Activated naive CD4-positive, alpha-beta T cell treated with anti-CD3 and anti-CD28 coated beads for 36 hours (primary cell): ENCODE data around the gene PER2. TPM values are rescaled to one million over a fixed set of nuclear protein-coding genes. Genes with fewer than 3 reads are reported as not detected.

Experiments
- CTCF ChIA-PET: fragments of 350-600 bp; sonication (Branson Sonifier 250); formaldehyde crosslinking; loops from one replicate; lab custom pipeline; 2021; ENCODE audit warnings: antibody characterized with exemption; lab: Charles Lee
- DNase-seq: peaks from one replicate; pipeline ENCODE4 v3.0.0-alpha.2; 2020
- H3K27ac Mint-ChIP-seq: one replicate; pipeline ENCODE4 v1.8.0; 2021; ENCODE audit warnings: mild to moderate bottlenecking, mixed read lengths
- H3K27me3 Mint-ChIP-seq: one replicate; pipeline ENCODE4 v1.8.0; 2021; ENCODE audit warnings: low read depth, mixed read lengths
- H3K36me3 Mint-ChIP-seq: one replicate; pipeline ENCODE4 v1.8.0; 2021; ENCODE audit warnings: low read depth, mixed read lengths
- H3K4me1 Mint-ChIP-seq: one replicate; pipeline ENCODE4 v1.8.0; 2021; ENCODE audit warnings: low read depth, mixed read lengths
- H3K4me3 Mint-ChIP-seq: one replicate; pipeline ENCODE4 v1.8.0; 2021; ENCODE audit warnings: mild to moderate bottlenecking, moderate library complexity, mixed read lengths
- H3K9me3 Mint-ChIP-seq: one replicate; pipeline ENCODE4 v1.8.0; 2021; ENCODE audit warnings: mixed read lengths
- intact Hi-C: fragments of 100-400 bp; cut with micrococcal nuclease; formaldehyde crosslinking; loops from one replicate; pipeline ENCODE4 v1.15.1; 2023
- total RNA-seq, 2 experiments: library from RNA; stranded (reverse); gene quantifications; one replicate each; pipeline ENCODE4 v1.2.3, GENCODE V29; 2021

The PER2 gene
- total RNA-seq, 2 experiments from 2014 or later, result 7.1 to 7.8 TPM

DNA sequence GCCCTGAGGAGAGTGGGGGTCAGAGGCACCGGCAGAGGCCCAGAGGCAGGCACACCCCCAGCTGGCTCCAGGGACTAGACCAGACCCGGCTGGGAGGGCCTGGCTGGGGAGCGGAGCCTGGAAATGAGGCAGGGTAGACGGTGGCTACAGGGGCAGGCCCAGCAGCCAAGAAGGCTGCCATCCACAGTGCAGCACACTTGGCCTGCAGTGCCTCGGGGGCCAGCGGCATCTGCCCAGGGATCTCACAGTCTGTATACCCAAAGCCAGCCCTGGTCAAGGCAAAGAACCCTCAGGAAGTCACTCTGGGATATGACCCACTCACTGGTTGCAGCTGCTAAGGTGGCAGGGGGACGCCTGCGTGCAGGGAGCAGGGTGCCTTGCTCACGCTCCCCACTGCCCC lies 17.8 kb downstream of the PER2 start:
- CTCF ChIA-PET, result no interaction called here
- Mint-ChIP-seq H3K27ac (no peak overlapping the region), H3K4me1 (no peaks in the 10 kb centered on the region), H3K4me3 (no peak overlapping the region), H3K36me3 (peaks cover 21% of the 10 kb centered on the region), H3K9me3 (no peaks in the 10 kb centered on the region), H3K27me3 (no peaks in the 10 kb centered on the region)
- intact Hi-C loops, result no loop called here
- DNase-seq, result no peak

DNA sequence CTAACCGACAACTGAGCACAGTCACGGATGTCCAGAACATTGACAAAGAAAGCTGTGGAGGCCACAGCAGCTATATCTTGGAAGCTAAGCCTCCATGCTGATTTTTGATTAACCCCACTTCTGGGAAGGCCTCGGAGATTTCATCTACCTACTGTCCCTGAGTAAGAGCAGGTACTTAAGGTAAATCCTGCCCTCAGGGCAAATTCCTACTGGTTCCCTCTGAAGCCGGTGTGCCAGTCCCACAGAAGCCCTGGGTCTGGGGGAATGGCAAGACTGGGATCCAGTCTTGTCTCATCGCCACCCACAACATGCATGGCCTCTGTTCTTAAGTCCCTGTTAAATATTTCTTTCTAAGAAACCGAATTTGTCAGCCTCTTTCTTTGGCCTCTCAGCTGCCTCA lies 18.7 kb downstream of the PER2 start:
- intact Hi-C loops, result loop anchor here (10.0 kb wide), 1 partner anchor 495 kb away; no protein-coding TSS in a partner anchor
- peaks cover 21% of the 10 kb centered on the region for H3K36me3 Mint-ChIP-seq
- CTCF ChIA-PET, result no interaction called here
- H3K27ac Mint-ChIP-seq, result no peak overlapping the region
- no peaks in the 10 kb centered on the region for H3K9me3 Mint-ChIP-seq
- no peak for DNase-seq
- H3K27me3 Mint-ChIP-seq, result no peaks in the 10 kb centered on the region
- no peaks in the 10 kb centered on the region for H3K4me1 Mint-ChIP-seq
- no peak overlapping the region for H3K4me3 Mint-ChIP-seq

DNA sequence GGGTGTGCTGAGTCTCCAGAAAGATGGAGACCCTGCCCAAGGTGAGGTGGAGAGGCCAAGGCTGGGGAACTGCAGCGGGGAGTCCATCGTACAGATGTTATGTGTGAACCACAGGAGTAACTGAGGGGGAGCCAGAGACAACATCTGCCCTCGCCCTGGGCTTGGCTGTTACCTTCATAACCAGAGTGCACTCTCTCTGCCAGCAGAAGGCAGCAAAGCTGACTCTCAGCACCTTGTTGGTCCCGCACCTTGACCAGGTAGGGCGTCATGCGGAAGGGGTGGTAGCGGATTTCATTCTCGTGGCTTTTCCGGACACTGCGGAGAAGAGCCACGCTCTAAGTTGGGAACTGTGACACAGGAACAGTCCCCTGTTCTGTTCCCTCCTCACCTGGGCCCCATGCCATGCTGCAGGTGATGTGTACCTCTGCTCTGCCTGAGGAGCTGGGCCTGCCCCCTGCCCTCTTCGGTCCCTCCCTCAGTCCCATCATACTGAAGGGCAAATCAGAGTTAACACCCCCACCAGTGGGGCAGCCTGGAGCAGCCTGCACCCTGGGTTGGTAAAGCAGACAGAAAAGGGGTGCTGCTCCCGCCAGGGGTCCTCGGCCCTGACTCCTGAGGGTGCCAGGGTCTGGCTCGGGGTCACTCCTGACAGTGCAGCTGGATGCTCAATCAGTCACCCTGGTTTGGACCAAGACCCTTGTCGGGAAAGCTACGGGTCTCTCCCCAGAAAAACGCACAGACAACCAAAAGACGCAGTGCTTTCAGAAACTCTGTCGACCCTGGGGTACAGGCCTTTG lies 20.3 kb downstream of the PER2 start:
- peaks cover 21% of the 10 kb centered on the region for H3K36me3 Mint-ChIP-seq
- CTCF ChIA-PET, result no interaction called here
- no peaks in the 10 kb centered on the region for H3K9me3 Mint-ChIP-seq
- H3K27me3 Mint-ChIP-seq, result no peaks in the 10 kb centered on the region
- H3K4me3 Mint-ChIP-seq, result no peak overlapping the region
- H3K27ac Mint-ChIP-seq, result peak overlapping the region; percentile 62
- H3K4me1 Mint-ChIP-seq, result peaks cover 3% of the 10 kb centered on the region
- DNase-seq, result no peak
- intact Hi-C loops, result loop anchor here (10.0 kb wide), 1 partner anchor 493 kb away; no protein-coding TSS in a partner anchor

DNA sequence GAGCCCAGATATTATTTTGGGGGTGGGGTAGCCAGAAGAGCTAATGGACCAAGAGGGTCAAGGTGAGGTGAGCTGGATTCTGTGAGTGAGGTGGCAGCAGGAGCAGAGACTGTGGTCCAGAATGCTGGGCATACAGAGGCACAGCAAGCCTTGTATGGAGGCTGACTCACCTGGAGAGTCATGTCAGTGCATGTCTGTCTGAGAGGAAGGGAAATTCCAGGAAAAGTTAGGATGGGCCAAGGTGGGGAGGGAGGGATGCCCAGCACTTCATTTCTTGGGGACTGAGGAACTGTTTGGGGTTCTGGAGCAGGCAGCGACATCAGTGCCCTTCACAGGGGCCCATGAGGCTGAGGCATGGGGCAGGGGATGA lies 21.1 kb downstream of the PER2 start:
- CTCF ChIA-PET, result interaction anchor here (0.6 kb wide), 1 partner anchor 680 kb away, joined by 3 read pairs; no protein-coding TSS in a partner anchor
- Mint-ChIP-seq H3K9me3 (no peaks in the 10 kb centered on the region), H3K36me3 (peaks cover 19% of the 10 kb centered on the region), H3K4me3 (no peak overlapping the region), H3K27me3 (no peaks in the 10 kb centered on the region), H3K27ac (peak overlapping the region; percentile 62), H3K4me1 (peaks cover 3% of the 10 kb centered on the region)
- intact Hi-C loops, result loop anchor here (10.0 kb wide), 1 partner anchor 493 kb away; no protein-coding TSS in a partner anchor
- no peak for DNase-seq

DNA sequence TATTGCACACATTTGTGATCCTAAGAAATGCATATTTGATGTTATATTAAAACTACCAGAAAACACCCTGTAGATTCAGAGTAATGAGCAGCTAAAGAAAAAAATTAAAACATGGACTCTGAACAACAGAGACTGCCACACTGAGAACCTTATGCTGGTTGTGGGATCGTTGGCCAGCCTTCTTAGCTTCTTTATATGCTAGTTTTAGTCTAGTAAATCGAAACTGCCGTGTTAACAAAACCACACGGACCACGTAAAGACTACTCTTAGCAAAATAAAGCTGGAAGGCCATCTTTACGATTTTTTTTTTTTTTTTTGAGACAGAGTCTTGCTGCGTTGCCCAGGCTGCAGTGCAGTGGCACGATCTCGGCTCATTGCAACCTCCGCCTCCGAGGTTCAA lies 22.8 kb downstream of the PER2 start:
- Mint-ChIP-seq H3K9me3 (no peaks in the 10 kb centered on the region), H3K4me1 (peaks cover 3% of the 10 kb centered on the region), H3K27me3 (no peaks in the 10 kb centered on the region), H3K36me3 (peaks cover 15% of the 10 kb centered on the region), H3K4me3 (no peak overlapping the region), H3K27ac (no peak overlapping the region)
- no peak for DNase-seq
- intact Hi-C loops, result loop anchor here (10.0 kb wide), 1 partner anchor 491 kb away; no protein-coding TSS in a partner anchor
- CTCF ChIA-PET, result interaction anchor here (0.6 to 3.2 kb wide), 5 partner anchors 35 to 684 kb away, joined by 3 to 13 read pairs (median 4); no protein-coding TSS in a partner anchor

DNA sequence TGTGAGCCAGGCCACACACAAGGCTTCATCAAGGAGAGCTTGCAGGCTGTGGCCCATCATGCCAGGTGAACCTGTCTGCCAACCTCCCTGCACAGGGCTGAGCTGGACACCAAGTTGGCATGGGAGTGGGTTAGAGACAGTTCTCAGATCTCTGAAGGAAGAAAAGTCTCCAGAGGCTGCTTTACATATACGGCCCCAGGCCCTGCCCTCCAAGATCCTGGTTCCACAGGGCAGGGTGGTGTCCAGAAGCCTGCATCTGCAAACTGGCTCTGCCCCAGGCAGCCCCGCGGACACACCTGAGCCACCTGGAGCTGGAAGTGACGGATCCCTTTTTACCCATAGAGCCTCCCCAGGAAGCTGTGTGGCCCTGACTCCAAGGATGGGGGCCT lies 24.3 kb downstream of the PER2 start:
- no peak for DNase-seq
- Mint-ChIP-seq H3K27me3 (no peaks in the 10 kb centered on the region), H3K36me3 (peaks cover 21% of the 10 kb centered on the region), H3K9me3 (no peaks in the 10 kb centered on the region), H3K27ac (no peak overlapping the region), H3K4me1 (peaks cover 3% of the 10 kb centered on the region), H3K4me3 (no peak overlapping the region)
- intact Hi-C loops, result loop anchor here (10.0 kb wide), 1 partner anchor 489 kb away; no protein-coding TSS in a partner anchor
- CTCF ChIA-PET, result interaction anchor here (0.7 to 3.2 kb wide), 8 partner anchors 11 to 406 kb away, joined by 3 to 13 read pairs (median 5); no protein-coding TSS in a partner anchor

DNA sequence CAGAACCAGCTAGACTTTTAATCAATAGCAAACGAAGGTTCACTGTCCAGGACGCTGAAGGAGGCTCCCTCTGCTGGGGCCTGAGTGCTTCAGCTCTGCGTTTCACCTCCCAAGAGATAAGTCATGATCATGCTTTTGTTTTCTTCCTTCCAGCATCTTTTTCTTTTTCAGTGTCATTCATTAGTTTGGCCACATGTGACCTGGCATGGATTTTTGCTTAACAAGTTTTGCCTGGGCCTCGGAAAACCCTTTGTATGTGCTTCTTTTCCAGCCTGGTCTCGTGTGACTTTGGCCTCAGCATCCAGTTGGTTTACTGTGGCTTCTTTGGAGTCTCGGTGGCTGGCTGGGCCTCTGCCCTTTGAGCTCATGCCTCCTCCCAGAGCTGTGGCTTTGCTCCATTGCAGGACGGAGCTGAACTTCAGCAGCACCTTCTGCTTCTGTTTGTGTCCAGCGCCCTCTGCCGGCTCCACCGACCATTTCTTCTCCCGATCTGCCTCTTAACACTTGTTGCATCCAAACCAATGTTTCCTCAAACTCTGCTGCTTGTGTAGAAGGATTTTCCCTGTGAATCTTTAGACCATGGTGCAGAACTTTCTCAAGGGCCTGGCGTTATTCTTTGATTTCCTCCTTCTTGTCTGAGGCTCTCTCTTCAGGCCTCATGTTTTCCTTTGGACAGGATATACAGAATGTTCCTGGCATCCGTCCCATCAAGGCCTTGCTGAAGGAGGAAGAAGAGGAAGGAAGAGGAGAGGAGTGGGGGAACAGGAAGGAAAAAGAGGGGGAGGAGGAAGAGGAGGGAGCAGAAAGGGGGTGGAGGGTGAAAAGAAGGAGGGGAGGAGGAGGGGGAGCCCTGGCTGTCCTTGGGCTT lies 25.0 kb downstream of the PER2 start:
- CTCF ChIA-PET, result interaction anchor here (0.5 to 3.2 kb wide), 22 partner anchors 9 to 405 kb away, joined by 3 to 13 read pairs (median 3); no protein-coding TSS in a partner anchor
- Mint-ChIP-seq H3K4me1 (peaks cover 3% of the 10 kb centered on the region), H3K27ac (no peak overlapping the region), H3K36me3 (peaks cover 23% of the 10 kb centered on the region), H3K4me3 (no peak overlapping the region), H3K9me3 (no peaks in the 10 kb centered on the region), H3K27me3 (no peaks in the 10 kb centered on the region)
- intact Hi-C loops, result loop anchor here (1.0 to 10.0 kb wide), 5 partner anchors 105 to 682 kb away; partner anchors contain the start of gene ERFE
- DNase-seq, result peak; percentile 89

DNA sequence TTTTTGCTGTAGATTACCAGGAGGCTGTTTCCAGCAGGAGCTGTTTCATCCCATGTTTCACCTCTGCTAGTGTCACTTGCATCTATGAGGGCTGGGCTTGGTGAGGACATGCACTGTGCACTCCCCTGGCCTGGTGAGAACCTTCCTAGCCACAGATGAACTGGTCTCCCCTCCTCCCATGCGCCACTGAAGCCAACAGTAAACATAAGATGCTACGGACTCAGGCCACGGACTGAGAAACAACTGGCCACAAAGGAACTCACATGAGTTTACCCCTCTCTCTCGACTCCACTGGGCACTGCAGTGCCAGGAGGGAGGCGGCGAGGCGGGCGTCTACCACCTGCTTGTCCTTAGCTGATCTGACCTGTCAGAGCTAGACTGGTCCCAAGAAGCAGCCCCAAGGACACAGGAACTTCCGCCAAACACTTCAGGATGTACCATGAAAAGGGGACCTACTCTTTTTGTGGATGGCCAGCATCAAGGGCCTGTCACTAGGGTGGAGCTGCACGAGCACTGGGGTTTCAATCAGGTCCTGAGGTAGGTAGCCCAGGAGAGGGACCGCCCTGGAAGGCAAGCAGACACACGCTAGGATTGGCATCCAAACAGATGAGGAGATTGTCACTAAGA lies 25.8 kb downstream of the PER2 start:
- no peak overlapping the region for H3K27ac Mint-ChIP-seq
- DNase-seq, result no peak
- no peak overlapping the region for H3K4me3 Mint-ChIP-seq
- peaks cover 3% of the 10 kb centered on the region for H3K4me1 Mint-ChIP-seq
- H3K36me3 Mint-ChIP-seq, result peaks cover 22% of the 10 kb centered on the region
- CTCF ChIA-PET, result interaction anchor here (0.5 to 3.2 kb wide), 20 partner anchors 8 to 404 kb away, joined by 3 to 13 read pairs (median 3); no protein-coding TSS in a partner anchor
- H3K27me3 Mint-ChIP-seq, result no peaks in the 10 kb centered on the region
- no peaks in the 10 kb centered on the region for H3K9me3 Mint-ChIP-seq
- intact Hi-C loops, result loop anchor here (1.0 to 10.0 kb wide), 5 partner anchors 104 to 681 kb away; partner anchors contain the start of gene ERFE

DNA sequence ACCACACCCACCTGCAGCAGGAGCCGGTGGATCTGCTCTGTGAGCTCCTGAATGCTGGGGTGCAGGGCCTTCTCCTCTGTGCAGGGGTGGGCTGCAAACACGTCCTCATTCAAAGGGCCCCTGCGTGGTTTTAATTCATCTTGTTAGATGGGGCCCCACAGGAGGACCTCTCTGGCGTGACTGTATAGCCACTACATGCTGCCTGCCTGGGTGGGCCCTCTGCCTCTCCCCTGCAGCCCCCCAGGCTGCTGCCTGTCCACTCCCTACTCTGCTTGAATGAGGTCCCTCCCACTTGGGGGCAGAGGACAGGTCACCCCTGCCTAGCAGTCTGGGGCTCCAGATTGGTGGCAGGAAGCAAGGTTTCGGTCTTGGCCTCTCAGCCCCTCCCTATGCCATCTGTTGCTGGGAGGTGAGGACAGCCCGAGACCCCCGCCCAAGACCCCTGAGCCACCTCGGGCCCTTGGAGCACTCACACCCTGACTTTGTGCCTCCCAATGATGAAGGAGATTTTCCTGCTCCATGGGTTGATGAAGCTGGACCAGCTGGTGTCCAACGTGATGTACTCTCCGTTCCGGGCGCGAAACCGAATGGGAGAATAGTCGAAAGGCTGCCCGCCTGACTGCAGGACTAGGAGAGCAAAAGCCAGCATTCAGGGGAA lies 26.6 kb downstream of the PER2 start:
- no peak overlapping the region for H3K27ac Mint-ChIP-seq
- no peak for DNase-seq
- intact Hi-C loops, result loop anchor here (10.0 kb wide), 1 partner anchor 487 kb away; no protein-coding TSS in a partner anchor
- CTCF ChIA-PET, result interaction anchor here (1.0 to 2.7 kb wide), 3 partner anchors 22 to 294 kb away, joined by 3 to 11 read pairs (median 5); no protein-coding TSS in a partner anchor
- peaks cover 3% of the 10 kb centered on the region for H3K4me1 Mint-ChIP-seq
- H3K27me3 Mint-ChIP-seq, result no peaks in the 10 kb centered on the region
- H3K36me3 Mint-ChIP-seq, result peaks cover 18% of the 10 kb centered on the region
- no peak overlapping the region for H3K4me3 Mint-ChIP-seq
- no peaks in the 10 kb centered on the region for H3K9me3 Mint-ChIP-seq

DNA sequence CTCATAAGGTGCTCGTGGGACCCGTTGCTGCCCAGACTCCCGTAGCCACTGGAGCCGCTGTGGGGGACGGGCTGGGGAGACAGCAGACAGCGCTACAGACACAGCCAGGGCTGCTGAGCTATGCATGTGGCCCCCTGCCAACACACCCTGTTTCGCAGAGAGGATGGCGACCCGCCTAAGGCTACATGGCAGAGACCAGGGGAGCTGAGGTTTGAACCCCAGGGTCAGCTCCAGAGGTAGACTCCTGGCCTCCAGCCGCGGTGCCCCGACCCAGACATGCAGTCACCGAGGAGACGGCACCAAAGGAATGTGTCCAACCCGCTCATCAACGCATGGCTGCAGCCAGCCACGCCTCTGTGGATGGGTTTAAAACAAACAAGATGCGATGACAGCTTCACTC lies 27.5 kb downstream of the PER2 start:
- H3K27me3 Mint-ChIP-seq, result no peaks in the 10 kb centered on the region
- no peak overlapping the region for H3K27ac Mint-ChIP-seq
- intact Hi-C loops, result loop anchor here (10.0 kb wide), 1 partner anchor 486 kb away; no protein-coding TSS in a partner anchor
- peaks cover 3% of the 10 kb centered on the region for H3K4me1 Mint-ChIP-seq
- no peak overlapping the region for H3K4me3 Mint-ChIP-seq
- CTCF ChIA-PET, result interaction anchor here (0.7 to 1.5 kb wide), 3 partner anchors 12 to 484 kb away, joined by 3 to 5 read pairs (median 5); no protein-coding TSS in a partner anchor
- H3K9me3 Mint-ChIP-seq, result no peaks in the 10 kb centered on the region
- H3K36me3 Mint-ChIP-seq, result peaks cover 15% of the 10 kb centered on the region
- no peak for DNase-seq
